H1 (cell line): Measurements from ENCODE around the gene PRKG2.

Experiments
- ASH2L ChIP-seq: fragments of 200-600, 300-600 bp; sonication (generic); IDR thresholded peaks from one replicate; pipeline ENCODE4 v1.7.1; 2017; ENCODE audit warnings: low read length
- ATF3 ChIP-seq: IDR thresholded peaks from 2 replicates; pipeline ENCODE4 v1.6.1; 2011; ENCODE audit warnings: low read depth, mild to moderate bottlenecking, low read length; ENCODE audit not compliant: insufficient read depth
- CHD2 ChIP-seq: IDR thresholded peaks from 2 replicates; pipeline ENCODE4 v1.6.1; 2012; ENCODE audit warnings: low read length, improper control_type of control experiment
- CTCF ChIP-seq, 3 experiments: IDR thresholded peaks; 1 replicate in 2 of 3; 2 replicates in 1 of 3; pipeline versions ENCODE4 v1.5.1 to v1.6.1; 2011; ENCODE audit warnings: low read length in 3 of 3, mild to moderate bottlenecking in 3 of 3, inconsistent platforms in 2 of 3, low read depth in 1 of 3, moderate library complexity in 1 of 3; ENCODE audit not compliant: insufficient read depth in 1 of 3; ENCODE audit errors: control extremely low read depth in 1 of 3
- EZH2 ChIP-seq: fragments of 200-600 bp; sonication (generic); IDR thresholded peaks from 2 replicates; pipeline ENCODE4 v1.7.1; 2012; ENCODE audit warnings: low read depth, mild to moderate bottlenecking, moderate library complexity, low read length, inconsistent platforms; ENCODE audit not compliant: severe bottlenecking
- GTF2F1 ChIP-seq: IDR thresholded peaks from 2 replicates; pipeline ENCODE4 v1.6.1; 2012; ENCODE audit warnings: low read depth, low read length, improper control_type of control experiment, borderline replicate concordance
- MAFK ChIP-seq: IDR thresholded peaks from 2 replicates; pipeline ENCODE4 v1.6.1; 2012; ENCODE audit warnings: low read depth, mild to moderate bottlenecking, improper control_type of control experiment, low read length
- POLR2A ChIP-seq, 2 experiments: IDR thresholded peaks; 1 replicate in 1 of 2; 2 replicates in 1 of 2; pipeline ENCODE4 v1.6.1; 2011; ENCODE audit warnings: low read depth in 2 of 2, low read length in 2 of 2, mild to moderate bottlenecking in 2 of 2; ENCODE audit errors: control extremely low read depth in 1 of 2
- RBBP5 ChIP-seq: IDR thresholded peaks from 2 replicates; pipeline ENCODE4 v1.7.1; 2012; ENCODE audit warnings: low read depth, mild to moderate bottlenecking, inconsistent platforms, low read length, moderate library complexity, borderline replicate concordance
- SIX5 ChIP-seq: IDR thresholded peaks from 2 replicates; pipeline ENCODE4 v1.6.1; 2011; ENCODE audit warnings: mild to moderate bottlenecking, low read depth, low read length
- SP1 ChIP-seq: IDR thresholded peaks from 2 replicates; pipeline ENCODE4 v1.6.1; 2011; ENCODE audit warnings: low read depth, low read length

GRCh38 chr4:81218206-81218605 is 3.2 kb upstream of the PRKG2 start:
- TF ChIP-seq CTCF (IDR thresholded peaks at IDR 0.05; ENCODE audit: control extremely low read depth in 1 of 3, insufficient read depth in 1 of 3, low read depth in 1 of 3, low read length in 3 of 3), result no peak
- no peak for TF ChIP-seq ATF3
- no peak for TF ChIP-seq CHD2
- no peak for TF ChIP-seq EZH2
- TF ChIP-seq GTF2F1, result no peak
- TF ChIP-seq POLR2A (IDR thresholded peaks at IDR 0.05; ENCODE audit: control extremely low read depth in 1 of 2, low read depth in 2 of 2, low read length in 2 of 2), result no peak
- no peak for TF ChIP-seq MAFK
- no peak for TF ChIP-seq SIX5
- TF ChIP-seq SP1, result no peak
- TF ChIP-seq ASH2L, result no peak
- no peak for TF ChIP-seq RBBP5
